Measurements from ENCODE around the gene RAP1GAP.

- TF ChIP-seq CTCF (conservative IDR thresholded peaks at IDR 0.05; ENCODE audit: low read length) (no peak), EZH2phosphoT487 (IDR thresholded peaks at IDR 0.05; ENCODE audit: borderline replicate concordance) (no peak)
Observed at GRCh38 chr1:21663248-21663950, 5.8 kb downstream of the RAP1GAP start.

All from Loucy (cell line).